ENCODE data around the gene WNT7B. TPM values are rescaled to one million over a fixed set of nuclear protein-coding genes. Genes with fewer than 3 reads are reported as not detected.

Gene WNT7B
- total RNA-seq, 4 donors from 2014 or later, result 0.41 TPM; not detected in 3

- no peak for TF ChIP-seq POLR2A (IDR thresholded peaks at IDR 0.05)
- TF ChIP-seq CTCF (IDR thresholded peaks at IDR 0.05), result no peak
- H3K9me3 ChIP-seq, result no peaks in the 10 kb centered on the region
- H3K4me3 ChIP-seq, result no peak overlapping the region
- no peak overlapping the region for H3K27ac ChIP-seq
- DNase-seq, result no peak
- H3K27me3 ChIP-seq, result no peaks in the 10 kb centered on the region
- intact Hi-C loops (cut with DNase I; ENCODE audit: low total_unique reads), result no loop called here
- H3K4me1 ChIP-seq, result no peaks in the 10 kb centered on the region
- no peaks in the 10 kb centered on the region for H3K36me3 ChIP-seq
Measured at GRCh38 chr22:45962756-45963324, 14.1 kb downstream of the WNT7B start.

- DNase-seq, result no peak
- no peaks in the 10 kb centered on the region for H3K27me3 ChIP-seq
- H3K27ac ChIP-seq, result no peak overlapping the region
- no peaks in the 10 kb centered on the region for H3K36me3 ChIP-seq
- TF ChIP-seq CTCF (IDR thresholded peaks at IDR 0.05) (no peak), POLR2A (IDR thresholded peaks at IDR 0.05) (no peak)
- no peaks in the 10 kb centered on the region for H3K9me3 ChIP-seq
- H3K4me1 ChIP-seq, result no peaks in the 10 kb centered on the region
- intact Hi-C loops (cut with DNase I; ENCODE audit: low total_unique reads), result no loop called here
- no peak overlapping the region for H3K4me3 ChIP-seq
Measured at GRCh38 chr22:45962434-45962718, 14.6 kb downstream of the WNT7B start.

DNA sequence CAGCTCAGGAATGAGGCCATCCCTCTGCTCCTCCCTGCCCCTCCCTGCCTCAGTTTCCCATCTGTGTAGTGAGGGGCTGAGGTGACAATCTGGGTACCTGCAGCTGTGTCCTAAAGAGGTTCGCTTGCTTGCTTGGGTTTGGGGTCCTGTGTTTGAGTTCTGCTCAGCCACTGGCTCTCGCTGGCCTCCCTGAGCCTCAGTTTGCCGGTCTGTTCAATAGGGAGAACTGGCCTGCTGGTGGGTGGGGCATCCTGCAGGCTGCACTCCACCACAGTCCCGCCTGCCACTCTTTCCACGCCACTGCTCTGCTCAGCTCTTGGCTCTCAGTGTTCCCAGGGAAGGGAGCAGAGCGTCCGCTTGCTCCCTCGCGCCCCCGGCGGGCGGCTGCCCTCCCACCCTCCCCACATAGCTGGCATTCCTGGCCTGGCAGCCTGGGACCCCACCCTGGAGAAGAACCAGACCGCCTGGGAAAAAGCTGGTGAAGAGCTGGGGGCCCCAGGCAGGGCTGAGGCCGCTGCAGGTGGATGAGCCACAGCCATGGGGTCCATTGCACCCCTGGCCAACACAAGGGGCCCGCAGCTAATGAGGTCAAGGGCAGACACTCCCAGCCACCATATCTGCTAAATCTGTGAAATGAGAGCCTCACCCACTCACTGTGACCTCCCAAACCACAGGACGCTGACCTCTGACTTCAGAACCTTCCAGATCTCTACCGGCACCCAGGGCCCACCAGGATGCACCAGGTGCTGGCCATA is 15.1 kb downstream of the WNT7B start:
- no peaks in the 10 kb centered on the region for H3K9me3 ChIP-seq
- H3K36me3 ChIP-seq, result no peaks in the 10 kb centered on the region
- intact Hi-C loops (cut with DNase I; ENCODE audit: low total_unique reads), result no loop called here
- TF ChIP-seq POLR2A (IDR thresholded peaks at IDR 0.05) (no peak), CTCF (IDR thresholded peaks at IDR 0.05) (no peak)
- no peaks in the 10 kb centered on the region for H3K27me3 ChIP-seq
- no peak overlapping the region for H3K4me3 ChIP-seq
- no peaks in the 10 kb centered on the region for H3K4me1 ChIP-seq
- H3K27ac ChIP-seq, result no peak overlapping the region
- DNase-seq, result no peak

- Histone ChIP-seq H3K9me3 (no peaks in the 10 kb centered on the region), H3K27ac (no peak overlapping the region), H3K4me1 (no peaks in the 10 kb centered on the region), H3K36me3 (no peaks in the 10 kb centered on the region), H3K27me3 (no peaks in the 10 kb centered on the region), H3K4me3 (no peak overlapping the region)
- intact Hi-C loops (cut with DNase I; ENCODE audit: low total_unique reads), result no loop called here
- no peak for DNase-seq
- TF ChIP-seq POLR2A (IDR thresholded peaks at IDR 0.05), result no peak
Measured at GRCh38 chr22:45960477-45961386, 16.2 kb downstream of the WNT7B start.

DNA sequence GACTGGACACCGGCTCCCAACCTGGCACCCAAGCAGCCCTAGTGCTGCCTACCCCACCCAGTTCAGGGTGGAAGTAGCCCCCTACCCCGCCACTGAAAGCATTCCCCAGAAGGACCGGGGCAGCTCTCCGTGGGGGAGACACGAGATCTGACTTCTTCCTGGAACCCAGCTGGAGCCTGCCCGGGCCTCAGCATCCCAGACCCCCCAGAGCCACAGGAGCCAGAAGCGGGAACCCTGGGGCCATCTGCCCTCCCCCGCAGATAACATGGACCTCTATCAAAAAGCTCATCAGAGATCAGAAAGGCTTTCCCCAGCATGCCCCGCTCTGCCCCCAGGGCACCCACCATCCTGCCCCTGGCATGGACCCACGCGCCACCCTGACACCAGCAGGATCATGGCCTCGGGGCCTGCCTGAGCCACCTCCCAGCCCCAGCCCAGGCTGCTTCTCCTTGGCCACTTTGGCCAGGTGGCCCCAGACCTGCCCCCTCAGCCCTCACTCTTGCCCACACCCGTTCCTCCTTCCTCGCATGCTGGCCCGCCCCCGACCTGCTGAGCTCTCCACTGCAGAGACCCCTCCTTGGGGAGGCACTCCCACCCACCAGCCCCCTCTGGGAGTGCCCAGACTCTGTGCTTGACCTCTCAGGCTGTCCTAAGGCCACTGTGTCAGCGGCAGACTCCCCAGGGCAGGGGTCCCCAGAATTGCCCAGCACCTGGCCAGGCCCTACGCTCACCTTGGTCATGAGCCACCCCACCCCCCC is 17.1 kb downstream of the WNT7B start:
- no peak for TF ChIP-seq CTCF (IDR thresholded peaks at IDR 0.05)
- TF ChIP-seq POLR2A (IDR thresholded peaks at IDR 0.05), result no peak
- no peak for DNase-seq
- intact Hi-C loops (cut with DNase I; ENCODE audit: low total_unique reads), result no loop called here
- H3K4me1 ChIP-seq, result no peaks in the 10 kb centered on the region
- H3K27ac ChIP-seq, result no peak overlapping the region
- H3K27me3 ChIP-seq, result no peaks in the 10 kb centered on the region
- no peaks in the 10 kb centered on the region for H3K9me3 ChIP-seq
- no peaks in the 10 kb centered on the region for H3K36me3 ChIP-seq
- no peak overlapping the region for H3K4me3 ChIP-seq
